NCI-H146 treated with DMSO at 0.1 percent for 48 hours (cell line): ENCODE results near the gene RTP3.

Experiments used
- DNase-seq: peaks from one replicate; lab custom pipeline; 2025; ENCODE audit not compliant: unreplicated experiment; lab: John Stamatoyannopoulos, UW

The RTP3 gene

DNA sequence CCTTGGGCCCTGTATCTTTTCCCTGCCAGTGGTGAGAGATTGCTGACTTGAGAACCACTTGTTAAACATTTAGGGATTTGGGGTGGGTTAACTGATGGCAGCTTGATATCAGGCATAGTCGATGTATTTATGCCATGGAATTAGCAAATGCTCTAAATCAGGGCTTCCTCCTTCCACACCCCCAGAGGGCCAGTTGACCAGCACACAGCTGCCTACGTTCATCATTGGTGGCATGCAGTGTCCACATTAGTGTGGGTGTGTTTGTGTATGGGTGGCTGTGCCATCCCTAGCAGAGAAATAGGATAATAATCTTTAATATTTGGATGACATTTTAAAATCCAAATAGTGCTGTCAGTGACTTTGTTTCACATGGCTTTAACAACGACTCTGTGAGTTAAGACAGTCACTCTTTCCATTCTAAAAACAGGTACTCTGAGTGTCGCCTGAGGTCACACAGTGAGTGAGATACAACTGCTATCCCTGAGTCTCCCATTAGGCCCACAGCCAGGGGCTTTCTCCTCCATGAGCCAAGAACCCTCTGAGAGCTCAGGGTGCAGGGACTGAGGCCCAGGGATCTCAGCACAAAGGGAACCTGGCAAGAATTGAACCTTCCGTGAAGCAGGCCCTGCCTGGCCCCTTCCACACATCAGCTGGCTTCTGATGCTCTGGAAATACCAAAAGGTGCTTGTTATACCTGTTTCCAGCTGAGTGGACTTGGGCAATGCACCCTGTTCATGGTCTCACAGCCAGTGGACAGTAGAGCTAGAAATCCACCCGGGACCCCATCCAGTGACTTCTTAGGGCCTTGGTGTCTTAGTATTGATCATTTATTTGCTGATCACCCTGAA is 28.8 kb upstream of the RTP3 start:
- no peak for DNase-seq

- no peak for DNase-seq
These were observed 28.0 kb upstream of the RTP3 start for GRCh38 chr3:46469680-46470357.

DNA sequence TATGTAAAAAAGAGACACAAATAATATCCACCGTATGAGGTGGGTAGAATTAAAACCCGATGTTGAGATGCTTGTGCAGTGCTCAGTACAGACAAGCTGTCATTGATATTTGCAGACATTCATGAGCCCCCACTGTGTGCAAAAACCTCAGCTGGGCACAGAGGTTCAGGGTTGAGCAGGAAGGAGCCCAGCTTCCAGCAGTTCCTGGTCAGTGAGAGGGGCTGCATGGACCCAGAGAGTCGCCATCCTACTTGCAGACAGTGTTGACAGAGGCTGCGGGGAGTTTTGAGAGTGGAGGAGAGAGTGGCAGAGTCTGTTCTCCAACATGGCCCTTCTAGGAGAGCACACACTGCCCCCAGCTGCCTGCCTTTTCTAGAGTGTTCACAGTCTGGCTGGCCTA is 26.9 kb upstream of the RTP3 start:
- no peak for DNase-seq

- DNase-seq, result no peak
These were observed 26.3 kb upstream of the RTP3 start for GRCh38 chr3:46471371-46471914.

- no peak for DNase-seq
These were observed 25.0 kb upstream of the RTP3 start for GRCh38 chr3:46472736-46473135.

DNA sequence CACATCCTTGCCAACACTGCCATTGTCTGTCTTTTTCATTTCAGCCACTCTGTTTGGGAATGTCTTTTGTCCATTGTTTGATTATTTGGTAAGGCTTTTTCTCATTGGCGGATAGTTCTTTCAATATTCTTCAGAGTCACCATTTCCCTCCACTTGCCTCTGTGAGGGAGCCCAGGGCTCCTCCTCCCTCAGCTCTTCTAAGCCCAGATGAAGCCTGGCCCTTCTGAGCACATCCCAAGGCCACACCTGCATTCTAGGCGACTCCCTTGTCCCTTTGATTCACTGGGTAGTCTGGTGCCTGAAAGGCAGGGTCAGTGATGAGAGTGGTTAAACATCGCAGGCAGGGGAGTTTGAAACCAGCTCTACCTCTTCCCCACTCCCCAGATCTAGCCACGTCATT is 20.6 kb upstream of the RTP3 start:
- no peak for DNase-seq

- DNase-seq, result no peak
These were observed 20.0 kb upstream of the RTP3 start for GRCh38 chr3:46477756-46478155.

DNA sequence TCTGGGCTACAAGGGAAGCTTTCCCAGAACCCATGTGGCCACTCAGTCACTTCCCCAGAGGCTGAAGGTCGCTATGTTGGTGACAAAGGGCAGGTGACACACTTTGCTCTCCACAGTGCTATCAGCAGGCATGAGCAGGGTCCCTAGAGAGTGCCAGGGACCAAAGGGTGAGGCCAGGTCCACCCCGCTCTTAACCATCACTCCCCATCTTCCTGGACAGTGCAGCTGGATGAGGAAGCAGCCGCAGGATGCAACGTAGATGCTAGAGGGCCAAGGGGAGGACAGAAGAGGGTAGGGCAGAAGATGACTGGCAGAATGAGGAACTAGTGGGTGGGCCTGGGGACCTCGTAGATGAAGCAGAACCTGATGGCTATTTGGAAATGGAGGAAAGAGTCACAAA is 19.4 kb upstream of the RTP3 start:
- no peak for DNase-seq

DNA sequence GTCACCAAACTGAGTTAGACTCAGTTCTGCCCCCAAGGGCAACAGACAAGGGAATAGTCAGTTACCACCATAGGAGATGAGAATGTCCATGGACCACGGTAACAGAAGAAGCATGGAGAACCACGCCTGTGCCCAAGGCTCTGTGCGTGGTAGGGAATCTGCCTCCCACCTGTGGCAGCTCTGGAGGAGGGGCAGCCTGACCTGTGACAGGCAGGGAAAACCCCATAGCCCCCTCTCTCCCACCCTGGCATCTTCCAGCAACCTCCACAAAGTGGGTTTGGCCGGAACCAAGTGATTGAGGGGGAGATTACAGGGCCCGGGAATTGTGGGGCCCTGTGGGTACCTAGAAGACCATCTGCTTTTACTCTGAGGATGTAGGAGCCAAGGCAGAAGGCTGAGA is 18.8 kb upstream of the RTP3 start:
- no peak for DNase-seq

- DNase-seq, result no peak
These were observed 18.1 kb upstream of the RTP3 start for GRCh38 chr3:46479696-46480095.

DNA sequence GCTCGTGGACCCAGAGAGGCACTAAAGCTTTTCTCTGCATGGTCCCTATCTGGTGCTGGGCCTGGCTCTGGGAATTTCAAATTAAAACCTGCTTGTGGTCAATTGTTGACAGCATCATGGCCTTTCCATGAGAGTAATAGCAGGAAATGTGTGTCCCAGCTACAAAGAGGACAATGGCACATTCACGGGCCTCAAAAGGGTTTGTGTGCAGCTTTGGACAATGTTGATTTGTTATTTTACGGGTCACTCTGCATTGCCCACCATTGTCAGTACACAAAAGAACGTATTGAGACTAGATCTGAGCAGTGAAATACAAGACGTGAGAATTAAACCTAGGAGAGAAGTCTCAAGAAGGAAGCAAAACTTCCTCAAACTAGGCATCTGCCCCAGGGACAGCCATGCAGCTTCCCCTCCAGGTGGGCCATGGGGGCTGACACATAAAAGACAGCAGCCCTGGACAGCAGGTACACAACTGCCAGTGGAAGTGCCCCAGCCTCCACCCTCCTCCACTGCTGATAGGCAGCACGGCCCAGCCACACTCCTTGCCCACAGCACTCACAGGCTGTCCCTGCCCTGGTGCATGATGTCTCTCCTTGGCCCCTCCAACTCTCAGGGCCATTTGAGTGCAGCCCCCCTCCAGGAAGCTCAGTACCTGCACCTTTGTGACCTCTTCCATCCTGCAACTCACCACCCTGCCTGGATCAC is 17.1 kb upstream of the RTP3 start:
- no peak for DNase-seq

DNA sequence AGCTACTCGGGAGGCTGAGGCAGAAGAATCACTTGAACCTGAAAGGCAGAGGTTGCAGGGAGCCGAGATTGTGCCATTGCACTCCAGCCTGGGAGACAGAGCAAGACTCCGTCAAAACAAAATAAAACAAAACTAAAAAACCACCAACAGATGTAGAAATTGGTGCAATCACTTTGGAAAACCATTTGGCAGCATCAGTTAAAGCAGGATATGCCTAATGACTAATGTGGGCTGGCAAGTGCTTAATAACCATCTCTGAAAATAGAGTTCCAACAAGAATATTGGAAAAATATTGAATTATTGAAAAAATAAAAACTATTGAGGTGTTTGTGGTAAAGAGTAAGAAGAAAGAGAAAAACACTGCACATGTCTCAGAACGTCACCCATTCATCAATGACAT is 16.1 kb upstream of the RTP3 start:
- no peak for DNase-seq

DNA sequence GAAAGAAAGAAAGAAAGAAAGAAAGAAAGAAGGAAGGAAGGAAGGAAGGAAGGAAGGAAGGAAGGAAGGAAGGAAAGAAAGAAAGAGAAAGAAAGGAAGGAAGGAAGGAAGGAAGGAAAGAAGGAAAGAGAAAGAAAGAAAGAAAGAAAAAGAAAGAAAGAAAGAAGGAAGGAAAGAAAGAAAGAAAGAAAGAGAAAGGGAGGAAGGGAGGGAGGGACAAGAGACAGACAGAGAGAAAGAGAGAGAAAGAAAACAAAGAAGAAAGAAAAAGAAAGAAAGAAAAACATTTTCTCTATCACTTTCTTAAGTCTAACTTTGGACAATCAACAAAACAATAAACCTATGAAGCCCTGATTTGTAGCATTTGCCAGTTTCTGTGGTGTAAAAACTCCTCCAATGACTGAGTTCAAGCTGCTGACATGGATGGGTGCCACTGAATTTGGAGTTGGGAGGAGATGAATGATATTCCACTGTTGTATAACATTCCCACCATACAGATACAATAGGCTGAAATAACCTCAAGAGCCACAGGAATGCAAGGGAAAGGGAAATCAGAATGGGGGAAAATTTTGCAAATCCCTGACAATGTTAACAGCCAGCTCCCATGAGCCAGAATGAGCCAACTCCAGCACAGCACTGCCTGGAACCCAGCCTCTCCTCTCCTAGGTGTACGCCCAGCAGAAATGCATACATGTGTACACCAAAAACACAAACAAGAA is 15.0 kb upstream of the RTP3 start:
- no peak for DNase-seq

DNA sequence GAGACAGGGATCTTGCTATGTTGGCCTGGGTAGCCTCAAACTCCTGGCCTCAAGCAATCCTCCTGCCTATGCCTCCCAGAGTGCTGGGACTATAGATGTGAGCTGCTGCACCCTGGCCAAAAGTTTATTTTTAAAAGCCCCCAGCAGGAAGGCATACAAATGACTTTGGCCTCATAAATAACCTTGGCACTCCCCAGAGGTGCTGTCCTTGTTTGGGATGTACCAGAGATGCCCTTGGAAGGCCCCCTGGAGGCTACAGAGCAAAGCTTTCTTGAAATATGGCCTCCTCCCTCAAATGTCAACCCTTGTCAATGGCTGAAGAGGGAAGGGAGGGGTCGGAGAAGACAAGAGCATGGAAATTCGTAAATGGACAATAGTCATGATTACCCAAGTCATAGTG is 14.0 kb upstream of the RTP3 start:
- no peak for DNase-seq

GRCh38 chr3:46484388-46484787 is 13.4 kb upstream of the RTP3 start:
- DNase-seq, result no peak

GRCh38 chr3:46484911-46485778 is 12.6 kb upstream of the RTP3 start:
- DNase-seq, result peak; percentile 90

DNA sequence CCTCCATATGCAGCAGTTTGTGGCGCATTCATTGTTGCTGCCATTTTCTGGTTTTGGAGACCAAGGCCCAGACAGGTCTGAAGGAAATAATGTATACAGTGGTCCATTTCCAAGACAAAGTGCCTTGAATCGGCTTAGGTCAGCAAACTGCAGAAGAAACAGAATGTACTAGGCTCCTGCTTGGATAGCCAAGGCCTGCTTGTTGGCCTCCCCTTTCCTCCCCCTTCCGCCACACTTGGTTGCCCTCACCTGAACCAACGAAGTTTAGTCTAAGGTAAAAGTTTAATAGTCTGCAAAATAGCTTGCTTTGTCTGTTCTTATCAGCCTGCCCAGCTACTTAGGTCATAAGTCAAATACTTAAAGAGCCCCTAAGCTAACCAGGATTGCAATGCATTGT is 12.0 kb upstream of the RTP3 start:
- no peak for DNase-seq

DNA sequence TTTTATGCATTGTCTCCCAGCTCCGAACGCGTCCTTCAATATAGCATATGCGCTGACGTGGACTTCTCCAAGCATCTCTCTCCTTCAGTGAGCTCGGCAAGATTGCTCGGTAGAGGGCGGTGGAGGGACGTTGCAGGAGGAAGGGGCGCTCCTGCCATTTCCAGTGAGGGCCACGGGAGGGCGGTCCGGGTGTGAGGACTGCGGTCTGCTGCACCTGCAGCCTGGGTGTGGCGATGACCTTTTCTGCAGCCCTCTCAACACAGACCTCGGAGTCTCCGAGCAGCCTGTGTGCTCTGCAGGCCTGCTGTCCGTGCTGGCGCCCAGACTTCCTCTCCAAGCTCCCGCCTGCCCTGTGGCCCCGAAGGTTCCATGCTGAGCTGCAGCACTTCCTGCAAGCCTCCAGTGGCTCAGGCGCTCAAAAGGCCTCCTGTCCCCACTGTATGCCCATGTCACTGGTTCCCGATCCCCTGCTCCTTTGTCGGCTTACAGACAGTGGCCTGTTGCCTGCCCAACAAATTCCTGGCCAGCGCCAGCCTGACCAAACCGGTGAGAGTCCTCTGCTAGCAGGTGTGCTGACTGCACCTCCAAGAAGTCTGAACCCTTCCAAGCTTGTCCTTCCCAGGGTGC is 8.9 kb upstream of the RTP3 start:
- peak; percentile 70 for DNase-seq

GRCh38 chr3:46489381-46489780 is 8.4 kb upstream of the RTP3 start:
- no peak for DNase-seq

DNA sequence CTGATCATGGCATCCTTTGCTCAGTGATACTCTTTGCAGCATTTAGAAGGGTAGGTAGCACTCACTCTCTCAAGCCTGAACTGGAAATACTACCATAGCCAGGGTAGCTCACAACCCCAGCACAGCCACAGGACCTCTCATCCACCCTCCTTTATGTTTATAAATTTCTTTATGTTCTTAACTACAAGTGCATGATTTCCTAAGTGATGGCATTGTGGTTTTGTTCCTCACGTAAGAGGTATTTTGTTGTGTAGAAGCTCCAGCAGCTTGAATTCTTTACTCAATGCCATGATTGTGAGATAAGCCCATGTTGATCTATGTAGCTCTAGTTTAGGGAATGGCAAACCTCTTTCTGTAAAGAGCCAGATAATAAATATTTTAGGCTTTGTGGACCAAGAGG is 7.9 kb upstream of the RTP3 start:
- no peak for DNase-seq
